Upper lobe of left lung (tissue), 4 donors: ENCODE measurements around the gene PPP2R5D.

ENCODE experiments used
- CTCF ChIP-seq, 6 experiments: fragments of 450-650 bp in 4 of 6; fragments of 200-600 bp in 2 of 6; sonication (generic) in 2 of 6; IDR thresholded peaks; one replicate each; pipeline ENCODE4 v1.5.1; 2016 to 2019; ENCODE audit warnings: antibody characterized with exemption in 6 of 6
- EP300 ChIP-seq, 4 donors: sonication (generic); formaldehyde crosslinking; IDR thresholded peaks; one replicate each; pipeline ENCODE4 v1.5.1; 2017; ENCODE audit warnings: antibody characterized with exemption in 4 of 4, control low read depth in 2 of 4
- POLR2A ChIP-seq, 4 donors: fragments of 450-650 bp; IDR thresholded peaks; one replicate each; pipeline ENCODE4 v1.5.1; 2016 to 2017; ENCODE audit warnings: antibody characterized with exemption in 4 of 4, mild to moderate bottlenecking in 2 of 4
- POLR2AphosphoS5 ChIP-seq, 2 donors: sonication (generic); formaldehyde crosslinking; IDR thresholded peaks; one replicate each; pipeline ENCODE4 v1.5.1; 2017; ENCODE audit warnings: antibody characterized with exemption in 2 of 2

GRCh38 chr6:43038727-43039126 lies 54.4 kb downstream of the PPP2R5D start:
- TF ChIP-seq POLR2A (IDR thresholded peaks at IDR 0.05) (no peak), EP300 (IDR thresholded peaks at IDR 0.05) (no peak), CTCF (IDR thresholded peaks at IDR 0.05) (no peak), POLR2AphosphoS5 (IDR thresholded peaks at IDR 0.05) (no peak)
